GM19328 (cell line): Measurements from ENCODE around the gene TEX2.
"Not testable (repeated sequence)": the region's sequence is repeated elsewhere in the genome, so short reads cannot be mapped to it uniquely, and the experiment has no call there.

Experiments used
- ATAC-seq: cut with Tn5 transposase; IDR thresholded peaks from one replicate; pipeline ENCODE4 v1.9.1; 2021; ENCODE audit warnings: mild to moderate bottlenecking, moderate library complexity; ENCODE audit not compliant: unreplicated experiment

The TEX2 gene

GRCh38 chr17:64124609-64125008 lies 138.5 kb downstream of the TEX2 start:
- ATAC-seq, result no peak

- no peak for ATAC-seq
Measured at GRCh38 chr17:64123114-64123513, 139.9 kb downstream of the TEX2 start.

GRCh38 chr17:64120972-64121786 lies 141.9 kb downstream of the TEX2 start:
- ATAC-seq, result not testable (repeated sequence)

GRCh38 chr17:64120159-64120810 lies 142.8 kb downstream of the TEX2 start:
- ATAC-seq, result no peak

GRCh38 chr17:64117981-64118979 lies 144.8 kb downstream of the TEX2 start:
- ATAC-seq, result no peak

GRCh38 chr17:64115822-64116534 lies 147.1 kb downstream of the TEX2 start:
- ATAC-seq, result no peak

GRCh38 chr17:64115043-64115698 lies 147.9 kb downstream of the TEX2 start:
- ATAC-seq, result no peak

GRCh38 chr17:64113006-64113405 lies 150.1 kb downstream of the TEX2 start:
- no peak for ATAC-seq

GRCh38 chr17:64111831-64112230 lies 151.2 kb downstream of the TEX2 start:
- ATAC-seq, result no peak

- ATAC-seq, result no peak
Measured at GRCh38 chr17:64110379-64111152, 152.5 kb downstream of the TEX2 start.

GRCh38 chr17:64109400-64109799 lies 153.7 kb downstream of the TEX2 start:
- ATAC-seq, result no peak

- ATAC-seq, result no peak
Measured at GRCh38 chr17:64107500-64108236, 155.4 kb downstream of the TEX2 start.

- ATAC-seq, result no peak
Measured at GRCh38 chr17:64106918-64107317, 156.1 kb downstream of the TEX2 start.

- no peak for ATAC-seq
Measured at GRCh38 chr17:64103391-64104364, 159.4 kb downstream of the TEX2 start.

- no peak for ATAC-seq
Measured at GRCh38 chr17:64102627-64103390, 160.3 kb downstream of the TEX2 start.

GRCh38 chr17:64099543-64099942 lies 163.5 kb downstream of the TEX2 start:
- ATAC-seq, result no peak
